K562 (cell line): ENCODE measurements around the gene CCNY. TPM values are rescaled to one million over a fixed set of nuclear protein-coding genes. Genes with fewer than 3 reads are reported as not detected.

Source experiments
- CREBBP ChIP-seq: IDR thresholded peaks from one replicate; pipeline ENCODE4 v1.6.1; 2012; ENCODE audit warnings: low read depth, mild to moderate bottlenecking, control low read depth, inconsistent platforms, low read length
- polyA plus RNA-seq, 8 experiments: library from polyadenylated mRNA; depleted of rRNA in 4 of 8; stranded (reverse) in 5 of 8; unstranded in 3 of 8; fragments of >200 nt; fragmentation: Nextera tagmentation in 2 of 8; fragmentation: Illumina TruSeq in 1 of 8; extraction: Ambion mirVana in 2 of 8; extraction: Trizol in 1 of 8; gene quantifications; 2 replicates each; pipeline versions ENCODE4 v1.2.1 to v1.2.3, GENCODE V29; 2011 to 2014; ENCODE audit warnings: inconsistent platforms in 1 of 8, missing spikeins in 1 of 8
- total RNA-seq, 7 experiments: library from RNA; depleted of rRNA in 6 of 7; stranded (reverse); fragments of >200 nt in 6 of 7; fragmentation: Illumina TruSeq in 2 of 7; extraction: Trizol in 2 of 7; gene quantifications; 2 replicates each; pipeline versions ENCODE4 v1.2.1 to v1.2.3, GENCODE V29; 2011 to 2021; ENCODE audit warnings: low replicate concordance in 1 of 7
- TF ChIP-seq, protein P1 (sequence below): fragments of 200-600 bp; sonication (generic); IDR thresholded peaks from one replicate; pipeline ENCODE4 v1.6.1; 2012; ENCODE audit warnings: mild to moderate bottlenecking, low read depth, low read length, inconsistent platforms
- TF ChIP-seq, protein P2 (sequence below): fragments of 450-650 bp; IDR thresholded peaks from 2 replicates; pipeline ENCODE4 v1.6.1; 2016; ENCODE audit warnings: missing biosample characterization, missing genetic modification characterization

CCNY gene
- total and polyA plus RNA-seq, 9 of the 15 experiments (the other 6 are each of a cell fraction or from before 2014, with no cell fraction given) = 8.4 to 109 (median 38.6) TPM

DNA sequence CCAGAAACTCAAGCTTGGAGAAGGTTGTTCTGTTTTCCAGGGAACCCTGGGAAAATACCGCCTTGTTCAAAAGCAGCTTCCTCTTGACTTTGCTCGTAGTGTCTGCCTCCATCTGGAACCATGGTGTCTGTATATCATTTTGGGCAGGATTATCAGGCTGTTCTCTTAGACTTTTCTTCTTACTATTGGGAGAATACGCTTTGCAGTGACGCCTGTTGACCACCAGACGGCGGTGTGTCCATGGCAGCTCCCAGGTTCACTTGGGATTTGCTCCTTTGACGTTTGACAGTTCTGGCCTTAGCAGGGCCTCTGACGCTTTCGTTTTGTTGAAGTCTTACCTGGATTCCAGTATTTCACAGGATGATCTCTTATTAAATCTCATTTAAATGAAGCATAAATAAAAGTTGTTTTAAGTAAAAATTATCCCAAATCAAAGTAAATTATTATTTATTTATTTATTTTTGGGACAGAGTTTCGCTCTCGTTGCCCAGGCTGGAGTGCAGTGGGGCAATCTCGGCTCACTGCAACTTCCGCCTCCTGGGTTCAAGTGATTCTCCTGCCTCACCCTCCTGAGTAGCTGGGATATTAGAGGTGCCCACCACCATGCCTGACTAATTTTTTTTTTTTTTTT is 227.1 kb downstream of the CCNY start (continued):
- TF ChIP-seq, protein P1, sequence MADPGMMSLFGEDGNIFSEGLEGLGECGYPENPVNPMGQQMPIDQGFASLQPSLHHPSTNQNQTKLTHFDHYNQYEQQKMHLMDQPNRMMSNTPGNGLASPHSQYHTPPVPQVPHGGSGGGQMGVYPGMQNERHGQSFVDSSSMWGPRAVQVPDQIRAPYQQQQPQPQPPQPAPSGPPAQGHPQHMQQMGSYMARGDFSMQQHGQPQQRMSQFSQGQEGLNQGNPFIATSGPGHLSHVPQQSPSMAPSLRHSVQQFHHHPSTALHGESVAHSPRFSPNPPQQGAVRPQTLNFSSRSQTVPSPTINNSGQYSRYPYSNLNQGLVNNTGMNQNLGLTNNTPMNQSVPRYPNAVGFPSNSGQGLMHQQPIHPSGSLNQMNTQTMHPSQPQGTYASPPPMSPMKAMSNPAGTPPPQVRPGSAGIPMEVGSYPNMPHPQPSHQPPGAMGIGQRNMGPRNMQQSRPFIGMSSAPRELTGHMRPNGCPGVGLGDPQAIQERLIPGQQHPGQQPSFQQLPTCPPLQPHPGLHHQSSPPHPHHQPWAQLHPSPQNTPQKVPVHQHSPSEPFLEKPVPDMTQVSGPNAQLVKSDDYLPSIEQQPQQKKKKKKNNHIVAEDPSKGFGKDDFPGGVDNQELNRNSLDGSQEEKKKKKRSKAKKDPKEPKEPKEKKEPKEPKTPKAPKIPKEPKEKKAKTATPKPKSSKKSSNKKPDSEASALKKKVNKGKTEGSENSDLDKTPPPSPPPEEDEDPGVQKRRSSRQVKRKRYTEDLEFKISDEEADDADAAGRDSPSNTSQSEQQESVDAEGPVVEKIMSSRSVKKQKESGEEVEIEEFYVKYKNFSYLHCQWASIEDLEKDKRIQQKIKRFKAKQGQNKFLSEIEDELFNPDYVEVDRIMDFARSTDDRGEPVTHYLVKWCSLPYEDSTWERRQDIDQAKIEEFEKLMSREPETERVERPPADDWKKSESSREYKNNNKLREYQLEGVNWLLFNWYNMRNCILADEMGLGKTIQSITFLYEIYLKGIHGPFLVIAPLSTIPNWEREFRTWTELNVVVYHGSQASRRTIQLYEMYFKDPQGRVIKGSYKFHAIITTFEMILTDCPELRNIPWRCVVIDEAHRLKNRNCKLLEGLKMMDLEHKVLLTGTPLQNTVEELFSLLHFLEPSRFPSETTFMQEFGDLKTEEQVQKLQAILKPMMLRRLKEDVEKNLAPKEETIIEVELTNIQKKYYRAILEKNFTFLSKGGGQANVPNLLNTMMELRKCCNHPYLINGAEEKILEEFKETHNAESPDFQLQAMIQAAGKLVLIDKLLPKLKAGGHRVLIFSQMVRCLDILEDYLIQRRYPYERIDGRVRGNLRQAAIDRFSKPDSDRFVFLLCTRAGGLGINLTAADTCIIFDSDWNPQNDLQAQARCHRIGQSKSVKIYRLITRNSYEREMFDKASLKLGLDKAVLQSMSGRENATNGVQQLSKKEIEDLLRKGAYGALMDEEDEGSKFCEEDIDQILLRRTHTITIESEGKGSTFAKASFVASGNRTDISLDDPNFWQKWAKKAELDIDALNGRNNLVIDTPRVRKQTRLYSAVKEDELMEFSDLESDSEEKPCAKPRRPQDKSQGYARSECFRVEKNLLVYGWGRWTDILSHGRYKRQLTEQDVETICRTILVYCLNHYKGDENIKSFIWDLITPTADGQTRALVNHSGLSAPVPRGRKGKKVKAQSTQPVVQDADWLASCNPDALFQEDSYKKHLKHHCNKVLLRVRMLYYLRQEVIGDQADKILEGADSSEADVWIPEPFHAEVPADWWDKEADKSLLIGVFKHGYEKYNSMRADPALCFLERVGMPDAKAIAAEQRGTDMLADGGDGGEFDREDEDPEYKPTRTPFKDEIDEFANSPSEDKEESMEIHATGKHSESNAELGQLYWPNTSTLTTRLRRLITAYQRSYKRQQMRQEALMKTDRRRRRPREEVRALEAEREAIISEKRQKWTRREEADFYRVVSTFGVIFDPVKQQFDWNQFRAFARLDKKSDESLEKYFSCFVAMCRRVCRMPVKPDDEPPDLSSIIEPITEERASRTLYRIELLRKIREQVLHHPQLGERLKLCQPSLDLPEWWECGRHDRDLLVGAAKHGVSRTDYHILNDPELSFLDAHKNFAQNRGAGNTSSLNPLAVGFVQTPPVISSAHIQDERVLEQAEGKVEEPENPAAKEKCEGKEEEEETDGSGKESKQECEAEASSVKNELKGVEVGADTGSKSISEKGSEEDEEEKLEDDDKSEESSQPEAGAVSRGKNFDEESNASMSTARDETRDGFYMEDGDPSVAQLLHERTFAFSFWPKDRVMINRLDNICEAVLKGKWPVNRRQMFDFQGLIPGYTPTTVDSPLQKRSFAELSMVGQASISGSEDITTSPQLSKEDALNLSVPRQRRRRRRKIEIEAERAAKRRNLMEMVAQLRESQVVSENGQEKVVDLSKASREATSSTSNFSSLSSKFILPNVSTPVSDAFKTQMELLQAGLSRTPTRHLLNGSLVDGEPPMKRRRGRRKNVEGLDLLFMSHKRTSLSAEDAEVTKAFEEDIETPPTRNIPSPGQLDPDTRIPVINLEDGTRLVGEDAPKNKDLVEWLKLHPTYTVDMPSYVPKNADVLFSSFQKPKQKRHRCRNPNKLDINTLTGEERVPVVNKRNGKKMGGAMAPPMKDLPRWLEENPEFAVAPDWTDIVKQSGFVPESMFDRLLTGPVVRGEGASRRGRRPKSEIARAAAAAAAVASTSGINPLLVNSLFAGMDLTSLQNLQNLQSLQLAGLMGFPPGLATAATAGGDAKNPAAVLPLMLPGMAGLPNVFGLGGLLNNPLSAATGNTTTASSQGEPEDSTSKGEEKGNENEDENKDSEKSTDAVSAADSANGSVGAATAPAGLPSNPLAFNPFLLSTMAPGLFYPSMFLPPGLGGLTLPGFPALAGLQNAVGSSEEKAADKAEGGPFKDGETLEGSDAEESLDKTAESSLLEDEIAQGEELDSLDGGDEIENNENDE = no peak
- no peak for TF ChIP-seq CREBBP
- TF ChIP-seq, protein P2, sequence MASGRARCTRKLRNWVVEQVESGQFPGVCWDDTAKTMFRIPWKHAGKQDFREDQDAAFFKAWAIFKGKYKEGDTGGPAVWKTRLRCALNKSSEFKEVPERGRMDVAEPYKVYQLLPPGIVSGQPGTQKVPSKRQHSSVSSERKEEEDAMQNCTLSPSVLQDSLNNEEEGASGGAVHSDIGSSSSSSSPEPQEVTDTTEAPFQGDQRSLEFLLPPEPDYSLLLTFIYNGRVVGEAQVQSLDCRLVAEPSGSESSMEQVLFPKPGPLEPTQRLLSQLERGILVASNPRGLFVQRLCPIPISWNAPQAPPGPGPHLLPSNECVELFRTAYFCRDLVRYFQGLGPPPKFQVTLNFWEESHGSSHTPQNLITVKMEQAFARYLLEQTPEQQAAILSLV (tag) = no peak
